Measurements from ENCODE around the gene RNF223.

RNF223 gene

DNA sequence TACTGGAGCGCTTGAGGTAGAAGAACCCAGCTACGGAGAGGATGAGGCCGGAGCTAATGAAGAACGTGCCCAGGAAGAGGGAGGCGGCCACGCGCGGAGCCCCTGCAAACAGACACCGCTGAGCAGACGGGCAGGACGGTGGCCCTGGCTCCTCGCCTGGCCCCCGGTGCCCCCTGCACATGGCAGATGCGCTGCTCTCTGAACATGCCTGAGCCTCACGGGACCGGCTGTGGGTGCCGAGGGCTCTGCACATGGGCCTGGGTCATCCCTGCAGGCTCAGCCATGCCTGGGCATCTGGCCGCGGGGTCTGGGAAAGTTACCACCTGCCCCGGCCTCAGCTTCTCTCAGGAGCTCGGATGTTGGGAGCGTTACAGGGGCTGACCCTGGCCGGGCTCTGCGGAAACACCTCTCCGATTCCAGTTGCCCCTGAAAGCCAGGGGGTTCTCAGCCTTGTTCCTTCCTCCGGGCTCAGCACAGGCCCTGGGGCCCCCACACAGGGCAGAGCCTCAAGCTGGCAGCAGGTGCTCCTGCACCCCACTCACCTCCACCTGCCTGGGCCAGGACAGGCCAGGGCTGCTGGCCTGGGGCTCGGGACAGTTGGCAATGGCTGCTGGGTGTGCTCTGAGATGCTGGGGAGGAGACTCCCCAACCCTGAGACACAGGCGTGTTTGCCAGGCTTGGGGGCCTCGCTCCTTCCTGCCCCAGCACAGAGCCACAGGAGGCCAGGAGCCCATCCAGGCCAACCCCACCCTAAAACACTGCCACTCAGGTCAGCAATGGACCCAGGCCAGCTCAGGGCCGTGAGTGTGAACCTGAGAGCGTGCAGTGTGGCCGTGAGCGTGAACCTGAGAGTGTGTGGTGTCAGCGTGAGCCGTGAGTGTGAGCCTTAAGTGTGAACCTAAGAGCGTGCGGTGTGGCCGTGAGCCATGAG lies 12.1 kb upstream of the RNF223 start:
- Histone ChIP-seq H3K27me3 (ENCODE audit: control insufficient read depth in 1 of 2, insufficient read depth in 2 of 2, low read length in 2 of 2) (no peaks in the 10 kb centered on the region), H3K27ac (ENCODE audit: low read length) (no peak overlapping the region), H3K4me3 (ENCODE audit: low read length in 2 of 2) (no peak overlapping the region), H3K9me3 (ENCODE audit: control insufficient read depth in 2 of 2, low read length in 2 of 2) (no peaks in the 10 kb centered on the region), H3K36me3 (ENCODE audit: control insufficient read depth in 2 of 2, insufficient read depth in 2 of 2, low read length in 2 of 2) (no peaks in the 10 kb centered on the region), H3K9ac (ENCODE audit: low read length in 2 of 2) (no peak overlapping the region), H3K4me1 (ENCODE audit: control insufficient read depth, insufficient read depth, low read length) (no peaks in the 10 kb centered on the region)

DNA sequence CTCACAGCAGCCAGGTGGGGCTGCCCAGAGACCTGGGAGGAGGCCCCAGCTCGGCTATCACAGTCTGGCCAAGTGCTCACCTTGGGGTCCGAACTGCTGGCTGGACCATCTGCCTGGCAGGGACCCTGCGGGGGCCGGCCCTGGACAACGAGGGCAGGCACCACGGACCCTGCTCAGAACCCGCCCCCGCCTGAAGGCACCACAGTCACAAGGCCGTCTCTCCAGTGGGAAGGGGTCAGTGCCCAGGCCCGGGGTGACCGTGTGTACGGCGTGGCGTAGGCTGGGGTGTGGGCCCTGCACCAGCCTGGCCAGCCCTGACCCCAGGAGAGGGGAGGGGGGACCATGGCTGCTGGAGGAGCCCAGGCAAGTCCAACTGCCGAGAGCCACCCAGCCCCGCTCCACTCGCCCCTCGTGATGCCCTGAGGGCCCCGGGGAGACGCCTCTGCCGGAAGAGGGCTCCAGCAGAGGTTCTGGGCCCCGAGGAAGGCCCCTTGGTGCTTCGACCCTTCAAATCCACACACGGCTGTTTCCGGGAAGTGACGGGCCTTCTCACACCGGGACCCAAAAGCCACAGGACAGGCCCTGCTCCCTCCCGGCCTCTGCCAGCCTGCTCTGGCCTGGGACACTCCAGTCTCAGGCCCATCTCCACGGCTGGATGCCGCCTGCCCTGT lies 11.2 kb upstream of the RNF223 start:
- Histone ChIP-seq H3K27me3 (ENCODE audit: control insufficient read depth in 1 of 2, insufficient read depth in 2 of 2, low read length in 2 of 2) (no peaks in the 10 kb centered on the region), H3K36me3 (ENCODE audit: control insufficient read depth in 2 of 2, insufficient read depth in 2 of 2, low read length in 2 of 2) (no peaks in the 10 kb centered on the region), H3K9me3 (ENCODE audit: control insufficient read depth in 2 of 2, low read length in 2 of 2) (no peaks in the 10 kb centered on the region), H3K27ac (ENCODE audit: low read length) (no peak overlapping the region), H3K9ac (ENCODE audit: low read length in 2 of 2) (no peak overlapping the region), H3K4me3 (ENCODE audit: low read length in 2 of 2) (no peak overlapping the region), H3K4me1 (ENCODE audit: control insufficient read depth, insufficient read depth, low read length) (peaks cover 1% of the 10 kb centered on the region)

DNA sequence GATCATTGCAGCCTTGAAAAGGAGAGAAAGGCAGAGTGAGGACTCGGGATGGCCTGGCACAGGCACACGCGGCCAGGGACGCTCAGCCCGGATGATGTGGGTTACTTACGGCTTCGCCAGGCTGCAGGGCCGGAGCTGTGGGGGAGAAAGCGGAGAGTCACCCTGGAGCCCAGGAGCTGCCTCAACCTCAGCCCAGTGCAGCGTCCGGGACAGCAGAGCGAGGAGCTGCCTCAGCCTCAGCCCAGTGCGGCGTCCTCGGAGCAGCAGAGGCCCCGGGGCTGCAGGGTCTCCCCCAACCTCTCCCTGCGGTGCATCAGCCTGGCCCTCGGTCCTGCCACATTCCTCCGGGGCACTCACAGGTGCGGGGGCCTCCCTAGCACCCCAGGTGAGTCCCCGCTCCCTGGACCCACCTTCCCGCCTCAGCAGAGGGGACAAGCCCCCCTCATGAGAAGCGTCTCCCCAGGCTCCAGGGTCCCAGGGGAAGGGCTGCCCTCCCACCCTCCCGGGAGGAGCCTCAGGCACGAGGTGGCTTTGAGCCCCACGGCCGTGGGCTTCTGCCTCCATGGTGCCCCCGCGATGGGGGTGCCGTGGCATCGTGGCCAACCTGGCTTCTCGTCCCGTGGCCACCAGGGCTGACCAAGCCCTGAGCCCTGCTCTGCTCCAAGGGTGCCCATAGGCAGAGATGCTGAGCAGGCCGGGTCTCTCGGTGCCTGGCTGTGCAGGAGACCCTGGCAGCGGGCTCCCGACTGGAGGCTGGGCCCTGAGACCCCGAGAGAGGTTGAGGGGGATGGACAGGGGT lies 10.5 kb upstream of the RNF223 start:
- Histone ChIP-seq H3K36me3 (ENCODE audit: control insufficient read depth in 2 of 2, insufficient read depth in 2 of 2, low read length in 2 of 2) (no peaks in the 10 kb centered on the region), H3K27ac (ENCODE audit: low read length) (no peak overlapping the region)

DNA sequence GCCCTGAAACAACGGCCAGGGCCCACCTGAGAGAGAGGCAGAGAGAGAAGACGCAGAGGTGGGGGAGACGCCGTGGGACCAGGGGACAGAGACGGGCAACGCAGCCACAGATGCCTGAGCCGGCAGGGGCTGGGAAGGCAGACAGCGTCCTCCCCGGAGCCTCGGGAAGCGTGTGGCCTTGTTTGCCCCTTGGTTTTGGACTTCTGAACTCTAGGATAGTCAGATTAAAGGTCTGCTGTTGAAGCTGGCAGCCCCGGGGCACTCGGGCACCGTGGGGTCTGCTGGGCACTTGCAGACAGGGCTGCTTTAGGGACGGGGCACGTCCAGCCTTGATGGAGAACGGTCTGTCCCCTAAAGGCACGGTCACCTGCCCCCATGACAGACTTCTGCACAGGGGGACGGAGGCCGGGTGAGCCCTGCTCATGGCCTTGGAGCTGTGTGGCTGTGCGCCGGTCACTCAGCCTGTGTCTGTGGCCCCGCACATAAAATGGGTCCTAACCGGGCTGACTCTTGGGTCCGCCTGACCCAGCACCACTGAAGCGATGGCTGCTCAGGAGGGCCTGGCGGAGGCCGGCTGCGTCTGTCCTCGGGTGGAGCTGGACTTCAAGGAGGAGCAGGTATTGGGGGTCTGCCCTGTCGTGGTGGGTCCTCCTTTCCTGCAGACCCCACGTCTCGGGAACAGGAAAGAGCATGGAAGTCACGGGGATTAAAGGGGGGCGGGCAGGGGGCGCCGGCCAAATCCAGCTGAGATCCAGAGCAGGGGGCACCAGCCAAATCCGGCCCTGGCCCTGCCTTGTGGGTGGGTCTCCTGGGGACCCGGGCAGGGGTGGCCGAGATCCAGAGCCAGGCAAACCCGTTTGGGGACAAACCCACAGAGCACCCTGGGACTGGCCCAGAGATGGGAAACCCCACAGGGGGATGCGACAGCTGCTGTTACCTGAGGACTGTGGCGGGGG lies 9.6 kb upstream of the RNF223 start:
- Histone ChIP-seq H3K4me1 (ENCODE audit: control insufficient read depth, insufficient read depth, low read length) (peaks cover 13% of the 10 kb centered on the region), H3K27me3 (ENCODE audit: control insufficient read depth in 1 of 2, insufficient read depth in 2 of 2, low read length in 2 of 2) (no peaks in the 10 kb centered on the region), H3K9ac (ENCODE audit: low read length in 2 of 2) (no peak overlapping the region), H3K9me3 (ENCODE audit: control insufficient read depth in 2 of 2, low read length in 2 of 2) (no peaks in the 10 kb centered on the region), H3K36me3 (ENCODE audit: control insufficient read depth in 2 of 2, insufficient read depth in 2 of 2, low read length in 2 of 2) (no peaks in the 10 kb centered on the region), H3K27ac (ENCODE audit: low read length) (no peak overlapping the region), H3K4me3 (ENCODE audit: low read length in 2 of 2) (no peak overlapping the region)

More for the DNA sequence above, 10.5 kb upstream of the RNF223 start:
- Histone ChIP-seq H3K27me3 (ENCODE audit: control insufficient read depth in 1 of 2, insufficient read depth in 2 of 2, low read length in 2 of 2) (no peaks in the 10 kb centered on the region), H3K4me1 (ENCODE audit: control insufficient read depth, insufficient read depth, low read length) (peaks cover 9% of the 10 kb centered on the region), H3K9me3 (ENCODE audit: control insufficient read depth in 2 of 2, low read length in 2 of 2) (no peaks in the 10 kb centered on the region), H3K4me3 (ENCODE audit: low read length in 2 of 2) (no peak overlapping the region), H3K9ac (ENCODE audit: low read length in 2 of 2) (no peak overlapping the region)

DNA sequence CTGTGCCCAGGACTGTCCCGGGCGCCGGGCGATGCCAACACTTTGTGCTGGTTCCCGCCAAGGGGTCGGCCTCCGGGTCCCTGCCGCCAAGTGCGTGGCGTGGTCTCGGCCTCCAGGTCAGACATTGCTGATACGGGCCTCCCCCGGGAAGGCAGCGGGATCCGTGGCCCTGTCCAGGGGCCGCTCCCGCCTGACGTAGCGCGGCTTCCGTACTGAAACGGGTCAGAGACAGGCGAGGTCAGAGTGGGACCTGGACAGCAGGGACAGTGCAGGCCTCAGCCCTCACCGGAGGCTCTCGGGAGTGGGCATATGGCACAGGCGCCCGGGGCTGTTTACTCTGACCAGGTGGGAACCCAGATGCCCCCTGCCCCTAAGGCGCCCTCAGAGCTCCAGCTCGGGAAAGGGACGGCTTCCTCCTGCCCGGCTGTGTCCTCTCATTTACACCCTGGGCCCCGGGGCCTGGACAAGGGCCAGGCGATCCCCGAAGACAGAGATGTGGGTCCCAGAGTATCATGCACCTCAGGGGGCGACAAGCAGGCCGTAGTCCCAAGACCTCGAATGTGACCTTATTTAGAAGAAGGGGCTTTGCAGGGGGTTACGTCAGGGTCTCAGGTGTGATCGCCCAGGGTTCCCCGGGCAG lies 8.8 kb upstream of the RNF223 start:
- H3K9me3 ChIP-seq (ENCODE audit: control insufficient read depth in 2 of 2, low read length in 2 of 2): no peaks in the 10 kb centered on the region
- H3K36me3 ChIP-seq (ENCODE audit: control insufficient read depth in 2 of 2, insufficient read depth in 2 of 2, low read length in 2 of 2): no peaks in the 10 kb centered on the region
- no peak overlapping the region for H3K9ac ChIP-seq (ENCODE audit: low read length in 2 of 2)
- H3K4me1 ChIP-seq (ENCODE audit: control insufficient read depth, insufficient read depth, low read length): peaks cover 13% of the 10 kb centered on the region
- H3K27me3 ChIP-seq (ENCODE audit: control insufficient read depth in 1 of 2, insufficient read depth in 2 of 2, low read length in 2 of 2): no peaks in the 10 kb centered on the region
- no peak overlapping the region for H3K27ac ChIP-seq (ENCODE audit: low read length)
- H3K4me3 ChIP-seq (ENCODE audit: low read length in 2 of 2): no peak overlapping the region

DNA sequence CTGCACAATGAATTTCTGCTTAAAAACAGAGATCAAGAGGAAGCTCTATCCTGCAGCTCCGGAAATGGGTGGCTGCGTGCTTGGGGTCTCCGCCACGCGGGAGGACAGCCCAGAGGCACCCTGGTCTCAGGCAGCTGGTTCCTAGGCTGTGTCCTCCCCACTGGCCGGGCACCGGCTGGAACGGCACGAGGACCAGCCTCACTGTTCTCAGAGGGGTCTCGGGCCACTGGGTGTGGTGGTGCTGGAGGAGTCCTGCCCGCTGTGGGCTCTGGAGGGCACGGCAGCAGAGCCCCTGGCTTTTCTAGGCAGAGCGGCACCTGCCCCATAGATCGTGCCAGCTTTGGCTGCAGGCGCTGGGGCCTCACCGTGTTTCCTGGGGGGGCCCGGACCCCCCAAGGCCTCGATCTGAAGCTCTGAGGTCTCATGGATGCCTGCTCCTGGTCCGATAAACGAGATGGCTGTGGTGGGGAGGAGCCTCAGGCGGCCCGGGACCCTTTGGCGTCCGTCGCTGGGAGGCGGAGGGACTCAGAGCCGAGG lies 8.2 kb upstream of the RNF223 start:
- Histone ChIP-seq H3K36me3 (ENCODE audit: control insufficient read depth in 2 of 2, insufficient read depth in 2 of 2, low read length in 2 of 2) (no peaks in the 10 kb centered on the region), H3K4me1 (ENCODE audit: control insufficient read depth, insufficient read depth, low read length) (peaks cover 13% of the 10 kb centered on the region), H3K9ac (ENCODE audit: low read length in 2 of 2) (no peak overlapping the region), H3K4me3 (ENCODE audit: low read length in 2 of 2) (no peak overlapping the region), H3K9me3 (ENCODE audit: control insufficient read depth in 2 of 2, low read length in 2 of 2) (no peaks in the 10 kb centered on the region), H3K27me3 (ENCODE audit: control insufficient read depth in 1 of 2, insufficient read depth in 2 of 2, low read length in 2 of 2) (no peaks in the 10 kb centered on the region), H3K27ac (ENCODE audit: low read length) (no peak overlapping the region)

DNA sequence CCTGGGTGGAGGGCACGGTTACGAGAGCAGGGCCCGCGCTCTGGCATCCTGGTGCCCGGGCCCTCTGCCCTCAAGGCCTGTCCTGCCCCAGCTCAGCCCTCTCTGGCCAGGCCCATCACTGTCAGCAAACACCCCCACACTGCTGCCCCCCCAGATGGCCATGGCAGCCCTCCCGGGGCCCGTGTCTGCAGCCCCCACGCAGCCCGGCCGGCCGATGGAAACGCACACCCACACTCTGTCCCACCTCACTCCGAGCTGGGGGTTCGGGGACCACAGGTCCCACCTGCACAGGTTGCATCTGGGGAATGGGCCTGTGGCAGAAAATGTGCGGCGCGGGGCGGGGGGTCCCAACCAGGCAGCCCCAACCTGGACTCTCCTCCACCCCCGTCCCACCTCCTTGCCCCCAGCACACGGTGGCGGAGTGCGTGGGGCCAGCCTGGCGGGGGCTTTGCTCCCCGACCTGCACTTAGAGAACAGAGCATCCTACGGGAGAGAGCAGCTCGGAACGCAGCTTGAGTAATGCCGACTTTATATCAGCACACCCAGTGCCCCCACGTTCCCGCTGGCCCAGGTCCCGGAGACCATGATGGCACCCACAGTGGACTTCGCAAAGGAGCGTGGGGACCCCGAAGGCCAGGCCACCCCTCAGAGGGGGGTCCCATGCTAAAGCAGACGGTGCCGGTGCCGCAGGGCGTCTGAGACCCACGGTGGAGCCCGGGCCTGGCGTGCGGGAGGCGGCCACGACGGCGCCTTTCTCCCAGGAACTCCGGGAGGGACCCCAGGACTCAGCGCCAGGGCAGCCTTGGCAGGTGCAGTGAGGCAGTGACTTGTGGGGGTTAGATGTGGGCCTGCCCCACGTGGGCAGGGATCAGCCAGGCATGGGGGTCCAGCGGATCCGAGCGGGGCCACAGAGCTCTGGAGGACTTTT lies 7.5 kb upstream of the RNF223 start:
- H3K4me1 ChIP-seq (ENCODE audit: control insufficient read depth, insufficient read depth, low read length): peaks cover 13% of the 10 kb centered on the region
- no peak overlapping the region for H3K27ac ChIP-seq (ENCODE audit: low read length)
- H3K36me3 ChIP-seq (ENCODE audit: control insufficient read depth in 2 of 2, insufficient read depth in 2 of 2, low read length in 2 of 2): no peaks in the 10 kb centered on the region
- H3K27me3 ChIP-seq (ENCODE audit: control insufficient read depth in 1 of 2, insufficient read depth in 2 of 2, low read length in 2 of 2): no peaks in the 10 kb centered on the region
- H3K9me3 ChIP-seq (ENCODE audit: control insufficient read depth in 2 of 2, low read length in 2 of 2): no peaks in the 10 kb centered on the region
- H3K4me3 ChIP-seq (ENCODE audit: low read length in 2 of 2): no peak overlapping the region
- no peak overlapping the region for H3K9ac ChIP-seq (ENCODE audit: low read length in 2 of 2)

DNA sequence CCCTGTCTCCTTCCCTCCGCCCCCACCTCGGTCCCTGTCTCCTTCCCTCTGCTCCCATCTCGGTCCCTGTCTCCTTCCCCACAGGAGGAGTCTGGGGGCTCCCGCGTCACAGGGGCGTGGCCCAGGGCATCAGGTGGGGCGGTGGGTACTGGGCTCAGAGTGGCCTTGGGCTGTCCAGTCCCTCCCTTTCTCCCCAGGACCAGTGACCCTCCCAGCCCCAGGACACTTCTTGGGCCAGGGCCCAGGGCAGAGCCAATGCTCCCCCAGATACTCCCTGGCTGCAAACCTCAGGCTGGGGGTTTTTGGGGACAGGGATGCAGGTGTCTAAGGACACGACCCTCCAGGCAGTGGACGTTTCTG lies 6.8 kb upstream of the RNF223 start:
- Histone ChIP-seq H3K36me3 (ENCODE audit: control insufficient read depth in 2 of 2, insufficient read depth in 2 of 2, low read length in 2 of 2) (no peaks in the 10 kb centered on the region), H3K9me3 (ENCODE audit: control insufficient read depth in 2 of 2, low read length in 2 of 2) (no peaks in the 10 kb centered on the region), H3K4me1 (ENCODE audit: control insufficient read depth, insufficient read depth, low read length) (peaks cover 13% of the 10 kb centered on the region), H3K27ac (ENCODE audit: low read length) (no peak overlapping the region), H3K4me3 (ENCODE audit: low read length in 2 of 2) (no peak overlapping the region), H3K27me3 (ENCODE audit: control insufficient read depth in 1 of 2, insufficient read depth in 2 of 2, low read length in 2 of 2) (no peaks in the 10 kb centered on the region), H3K9ac (ENCODE audit: low read length in 2 of 2) (no peak overlapping the region)
